CD4-positive, alpha-beta T cell treated with Interleukin-6 for 4 hours (primary cell): Measurements from ENCODE around the gene CAMTA1.

Experiments
- DNase-seq: peaks from one replicate; pipeline ENCODE4 v3.0.0-alpha.2; 2020; ENCODE audit warnings: mixed read lengths

CAMTA1 gene

GRCh38 chr1:7473223-7474142, 688.2 kb downstream of the CAMTA1 start:
- DNase-seq: no peak

DNA sequence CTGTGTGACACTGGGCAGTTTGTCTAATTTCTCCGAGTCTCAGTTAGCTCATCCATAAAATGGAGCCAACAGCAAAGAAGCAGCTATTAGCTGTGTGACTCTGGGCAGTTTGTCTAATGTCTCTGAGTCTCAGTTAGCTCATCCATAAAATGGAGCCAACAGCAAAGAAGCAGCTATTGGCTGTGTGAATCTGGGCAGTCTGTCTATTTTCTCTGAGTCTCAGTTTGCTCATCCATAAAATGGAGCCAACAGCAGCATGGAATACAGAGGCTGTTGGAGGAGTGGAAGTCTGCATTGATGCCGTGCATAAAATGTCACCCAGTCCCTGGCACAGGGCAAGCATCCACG, 688.9 kb downstream of the CAMTA1 start:
- no peak for DNase-seq

- no peak for DNase-seq
Observed at GRCh38 chr1:7474786-7475502, 689.7 kb downstream of the CAMTA1 start.

- no peak for DNase-seq
Observed at GRCh38 chr1:7475691-7476090, 690.4 kb downstream of the CAMTA1 start.

DNA sequence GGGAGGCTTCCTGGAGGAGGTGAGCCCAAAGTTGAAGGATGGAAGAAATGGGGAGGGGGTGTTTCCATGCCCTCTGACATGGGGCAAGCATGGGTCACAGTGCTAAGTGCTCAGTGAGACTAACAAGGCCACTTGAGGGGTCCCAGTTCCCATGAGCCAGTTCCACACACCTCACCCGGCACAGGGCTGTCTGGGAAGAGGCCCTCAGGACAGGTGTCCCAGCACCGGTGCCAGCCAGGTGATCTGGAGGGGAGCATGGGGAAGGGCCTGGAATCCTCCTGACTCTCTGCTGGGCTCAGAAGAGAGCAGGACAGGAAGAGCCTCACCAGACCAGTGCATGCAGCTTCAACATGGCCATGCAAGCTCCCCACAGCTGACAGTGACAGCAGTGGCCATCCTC, 691.1 kb downstream of the CAMTA1 start:
- DNase-seq: no peak

- no peak for DNase-seq
Observed at GRCh38 chr1:7476861-7477547, 691.8 kb downstream of the CAMTA1 start.

- DNase-seq: no peak
Observed at GRCh38 chr1:7477593-7477992, 692.3 kb downstream of the CAMTA1 start.

- no peak for DNase-seq
Observed at GRCh38 chr1:7478142-7478790, 693.0 kb downstream of the CAMTA1 start.

GRCh38 chr1:7478809-7479499, 693.7 kb downstream of the CAMTA1 start:
- DNase-seq: no peak

GRCh38 chr1:7479571-7479970, 694.3 kb downstream of the CAMTA1 start:
- no peak for DNase-seq

DNA sequence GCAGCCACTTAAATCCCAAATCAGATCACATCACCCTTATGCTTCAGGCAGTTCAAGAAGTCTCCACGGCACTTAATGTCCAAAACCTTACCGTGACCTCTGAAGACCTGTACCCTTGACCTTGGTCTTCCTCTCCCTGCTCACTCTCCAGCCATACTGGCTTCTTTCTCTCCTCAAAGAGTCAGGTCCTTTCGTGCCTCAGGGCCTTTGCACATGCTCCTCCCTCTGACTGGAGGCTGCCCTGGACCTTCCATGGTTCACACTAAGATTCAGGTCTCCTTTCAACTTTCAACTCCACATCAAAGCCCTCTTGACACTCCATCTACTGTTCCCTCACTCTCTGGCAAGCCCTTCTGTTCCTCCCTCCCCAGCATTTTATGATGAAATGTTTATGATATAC, 695.9 kb downstream of the CAMTA1 start:
- no peak for DNase-seq

- no peak for DNase-seq
Observed at GRCh38 chr1:7482077-7482476, 696.8 kb downstream of the CAMTA1 start.

DNA sequence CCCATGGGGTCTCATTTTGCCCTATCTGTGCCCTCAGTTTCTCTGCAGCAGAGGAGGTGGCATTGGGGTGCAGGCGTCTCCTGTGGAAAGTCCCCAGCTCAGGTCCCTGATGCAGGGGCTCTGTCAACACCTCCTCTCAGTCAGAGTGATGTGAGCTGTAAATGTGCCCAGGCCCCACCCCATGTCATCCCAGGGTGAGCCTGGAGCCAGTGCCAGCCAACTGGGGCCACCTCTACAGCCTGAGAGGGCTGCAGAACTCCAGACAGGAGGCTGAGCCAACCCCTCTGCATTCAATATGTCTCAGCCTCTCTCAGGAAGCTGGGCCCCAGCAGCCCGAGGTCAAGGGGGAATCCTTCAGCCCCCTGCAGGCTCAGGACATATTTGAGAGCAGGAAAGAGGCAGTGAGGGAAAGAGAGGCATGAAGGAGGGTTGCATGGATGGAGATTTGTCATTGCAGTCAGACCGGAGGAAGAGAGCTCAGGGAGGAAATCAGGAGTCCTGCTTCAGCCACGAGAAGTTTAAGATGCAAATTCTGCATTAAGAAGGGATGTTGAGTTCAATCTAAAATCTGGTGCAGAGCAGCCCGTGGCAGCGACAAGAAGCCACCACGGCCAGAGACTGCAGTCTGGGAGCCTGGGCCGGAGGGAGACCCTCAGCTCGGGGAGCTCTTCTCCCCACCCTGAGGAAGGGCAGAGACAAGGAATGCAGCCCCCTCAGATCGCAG, 697.7 kb downstream of the CAMTA1 start:
- no peak for DNase-seq

- no peak for DNase-seq
Observed at GRCh38 chr1:7483634-7484383, 698.6 kb downstream of the CAMTA1 start.

GRCh38 chr1:7485086-7485780, 700.0 kb downstream of the CAMTA1 start:
- no peak for DNase-seq

DNA sequence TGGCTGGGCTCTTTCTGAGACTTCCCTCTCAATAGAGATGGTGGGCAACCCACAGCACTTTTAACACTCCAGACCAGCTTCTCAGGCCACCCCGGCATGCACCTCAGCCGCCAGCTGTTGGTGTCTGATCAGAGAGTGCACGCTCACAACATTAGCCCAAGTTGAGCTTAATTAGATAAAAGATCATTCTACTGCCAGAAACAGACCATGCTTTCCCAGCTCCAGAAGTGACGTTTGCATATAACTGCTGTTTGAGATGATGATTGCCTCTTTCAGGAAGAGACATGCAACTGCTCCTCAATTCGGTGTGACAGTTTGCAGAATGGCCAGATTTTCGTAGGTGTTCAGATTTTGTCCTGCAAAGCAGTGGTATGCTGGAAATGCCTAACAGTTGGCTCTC, 700.6 kb downstream of the CAMTA1 start:
- DNase-seq: no peak

DNA sequence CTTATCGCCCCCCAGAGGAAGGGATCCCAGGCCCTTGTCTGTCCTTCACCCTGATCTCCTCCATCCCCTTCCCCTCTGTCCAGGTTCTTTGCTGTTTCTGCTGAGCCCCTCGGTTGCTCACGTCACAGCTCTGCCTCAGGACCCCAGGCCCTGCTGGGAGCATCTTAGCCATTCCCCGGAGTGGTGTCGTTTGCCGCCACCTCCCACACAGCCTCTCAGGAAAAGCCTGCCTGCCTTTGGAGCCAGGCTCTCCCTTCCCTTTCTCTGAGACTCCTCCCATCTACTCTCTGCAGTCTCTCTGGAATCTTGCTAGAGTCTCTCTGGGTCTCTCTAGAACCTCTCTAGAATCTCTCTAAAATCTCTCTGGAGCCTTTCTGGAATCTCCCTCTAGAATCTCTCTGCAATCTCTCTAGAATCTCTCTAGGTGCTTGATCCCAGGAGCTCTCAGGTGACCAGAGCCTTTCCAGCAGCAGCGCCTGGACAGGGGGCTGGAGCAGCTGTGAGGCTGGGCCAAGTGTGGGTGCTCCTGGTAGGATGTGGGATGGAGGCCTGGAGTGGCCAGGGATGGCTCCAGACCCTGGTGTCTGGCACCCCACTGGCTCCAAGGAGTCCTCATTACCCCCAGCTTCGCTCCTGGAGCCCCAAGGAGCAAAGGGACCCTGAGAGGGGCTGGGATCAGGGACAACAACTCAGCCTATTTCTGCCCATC, 702.7 kb downstream of the CAMTA1 start:
- no peak for DNase-seq

DNA sequence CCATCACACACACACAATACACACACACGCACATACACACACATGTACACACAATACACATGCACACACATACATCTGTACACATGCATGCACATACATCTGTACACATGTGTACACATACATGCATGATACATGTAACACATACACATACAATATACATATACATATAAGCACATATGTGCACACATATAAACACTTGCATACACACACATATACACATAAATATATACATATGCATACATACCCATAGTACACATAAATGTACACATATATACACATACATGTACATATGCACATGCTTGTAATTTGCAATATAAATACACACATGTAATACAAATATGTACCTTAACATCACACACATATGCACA, 703.2 kb downstream of the CAMTA1 start:
- no peak for DNase-seq

GRCh38 chr1:7489586-7489985, 704.3 kb downstream of the CAMTA1 start:
- DNase-seq: no peak

GRCh38 chr1:7490576-7490975, 705.3 kb downstream of the CAMTA1 start:
- no peak for DNase-seq
